HepG2 (cell line): ENCODE results near the gene EPB41L2. TPM values are rescaled to one million over a fixed set of nuclear protein-coding genes. Genes with fewer than 3 reads are reported as not detected.

Experiments
- ATAC-seq: fragments of 200-7000 bp; cut with Tn5 transposase; 3 replicates; pipeline ENCODE4 v1.9.1; 2020; ENCODE audit warnings: mild to moderate bottlenecking, moderate library complexity
- BruUV-seq: library from RNA; stranded (reverse); fragments of 400-500 nt; replicated peaks from 2 replicates; lab custom pipeline; 2021; lab: Mats Ljungman, UMichigan
- CTCF ChIA-PET: fragments of 300-600 bp; formaldehyde crosslinking; extraction: SDS; loops from one replicate; lab custom pipeline; 2021; ENCODE audit warnings: low total read pairs, inconsistent platforms, low intra/inter-chr PET ratio; lab: Yijun Ruan, JAX
- POLR2A ChIA-PET: fragments of 350-600 bp; sonication (Branson Sonifier 250); formaldehyde crosslinking; loops from one replicate; lab custom pipeline; 2020; ENCODE audit warnings: antibody characterized with exemption, inconsistent platforms; lab: Yijun Ruan, JAX
- DNase-seq: peaks from one replicate; pipeline ENCODE4 v3.0.0-alpha.2; 2015; ENCODE audit warnings: low spot score
- FAIRE-seq: peaks from 3 replicates; lab custom pipeline; 2011; peaks lifted over from hg19 to GRCh38; lab: Jason Lieb, UNC
- H2AFZ ChIP-seq: one replicate; pipeline ENCODE4 v1.6.1; 2011; ENCODE audit warnings: low read length, inconsistent platforms
- H3K27ac ChIP-seq: fragments of 300-600 bp; 3 replicates; pipeline ENCODE4 v1.8.0; 2011; ENCODE audit warnings: mixed run types, mild to moderate bottlenecking, mixed read lengths, low read length, inconsistent platforms; ENCODE audit not compliant: insufficient read depth; ENCODE audit errors: extremely low read length
- H3K27me3 ChIP-seq, 2 experiments: fragments of 200-600 bp in 1 of 2; 2 replicates in 1 of 2; 3 replicates in 1 of 2; pipeline versions ENCODE4 v1.6.0 to v1.8.0; 2011; ENCODE audit warnings: low read length in 2 of 2, mild to moderate bottlenecking in 2 of 2, moderate library complexity in 2 of 2, inconsistent platforms in 1 of 2; ENCODE audit not compliant: insufficient read depth in 2 of 2, control insufficient read depth in 1 of 2
- H3K36me3 ChIP-seq, 2 experiments: fragments of 200-600 bp in 1 of 2; replicated peaks in 1 of 2; 2 replicates in 1 of 2; 3 replicates in 1 of 2; pipeline versions ENCODE4 v1.5.1 to v1.8.0; 2011; ENCODE audit warnings: low read length in 2 of 2, inconsistent platforms in 1 of 2; ENCODE audit not compliant: insufficient read depth in 2 of 2, control insufficient read depth in 1 of 2
- H3K4me1 ChIP-seq: 2 replicates; pipeline ENCODE4 v1.5.1; 2012; ENCODE audit warnings: low read length, inconsistent platforms; ENCODE audit not compliant: insufficient read depth
- H3K4me2 ChIP-seq: 2 replicates; pipeline ENCODE4 v1.6.0; 2011; ENCODE audit warnings: low read depth, low read length, inconsistent platforms
- H3K4me3 ChIP-seq, 3 experiments: fragments of 200-600 bp in 1 of 3; sonication (generic), shearing (Covaris generic) in 1 of 3; replicated peaks in 1 of 3; 2 replicates each; pipeline ENCODE4 v1.5.1; 2011 to 2016; ENCODE audit warnings: low read length in 3 of 3, inconsistent platforms in 2 of 3, low read depth in 2 of 3, mild to moderate bottlenecking in 2 of 3, control low read depth in 1 of 3, mixed read lengths in 1 of 3; ENCODE audit not compliant: insufficient read depth in 1 of 3
- H3K79me2 ChIP-seq: one replicate; pipeline ENCODE4 v1.6.1; 2011; ENCODE audit warnings: low read length, inconsistent platforms; ENCODE audit not compliant: insufficient read depth
- H3K9ac ChIP-seq: 2 replicates; pipeline ENCODE4 v1.6.0; 2011; ENCODE audit warnings: mild to moderate bottlenecking, low read depth, low read length, inconsistent platforms; ENCODE audit not compliant: insufficient read depth
- H3K9me3 ChIP-seq: 2 replicates; pipeline ENCODE4 v1.5.1; 2012; ENCODE audit warnings: mild to moderate bottlenecking, low read length
- H4K20me1 ChIP-seq: 2 replicates; pipeline ENCODE4 v1.6.0; 2011; ENCODE audit warnings: inconsistent platforms, mild to moderate bottlenecking, low read length, moderate library complexity; ENCODE audit not compliant: insufficient read depth
- AKAP8 ChIP-seq: sonication (generic); formaldehyde crosslinking; IDR thresholded peaks from 2 replicates; pipeline ENCODE4 v1.5.1; 2020; ENCODE audit warnings: mild to moderate bottlenecking, missing genetic modification reagents
- FOSL2 ChIP-seq: sonication (generic); formaldehyde crosslinking; IDR thresholded peaks from 2 replicates; pipeline ENCODE4 v1.4.0; 2020; ENCODE audit warnings: missing genetic modification reagents
- RAD21 ChIP-seq: fragments of 450-650 bp; formaldehyde crosslinking; IDR thresholded peaks from 2 replicates; pipeline ENCODE4 v1.5.0; 2020; ENCODE audit warnings: mild to moderate bottlenecking
- RFXANK ChIP-seq: IDR thresholded peaks from 2 replicates; pipeline ENCODE4 v1.6.1; 2016
- ZFP41 ChIP-seq: sonication (generic); formaldehyde crosslinking; IDR thresholded peaks from 2 replicates; pipeline ENCODE4 v1.4.0; 2020; ENCODE audit warnings: mild to moderate bottlenecking, missing genetic modification reagents, borderline replicate concordance
- ZNF589 ChIP-seq: sonication (generic); formaldehyde crosslinking; conservative IDR thresholded peaks from 2 replicates; pipeline ENCODE4 v1.8.0; 2022; ENCODE audit warnings: mild to moderate bottlenecking, moderate library complexity, missing genetic modification reagents
- WGBS: methylation state at CpG from one replicate; pipeline ENCODE4 v1.1.6; 2017; ENCODE audit warnings: low lambda C conversion rate; 5-methylcytosine and 5-hydroxymethylcytosine counted together
- in situ Hi-C: cut with HindIII; loops from 2 replicates; pipeline ENCODE4 v1.10.0; 2017; ENCODE audit warnings: low pct_unique_long_range_greater_than_20kb; ENCODE audit not compliant: extremely low pct_ligation_motif_present
- intact Hi-C: fragments of 100-400 bp; cut with micrococcal nuclease; formaldehyde crosslinking; loops from one replicate; pipeline ENCODE4 v1.10.0; 2022; ENCODE audit not compliant: unreplicated experiment
- polyA plus RNA-seq, 8 experiments: library from polyadenylated mRNA; depleted of rRNA in 3 of 8; stranded (reverse) in 7 of 8; unstranded in 1 of 8; fragments of >200 nt; fragmentation: Illumina TruSeq in 4 of 8; extraction: Trizol in 4 of 8; gene quantifications; 2 replicates each; pipeline versions ENCODE4 v1.2.1 to v1.2.3, GENCODE V29; 2011 to 2016; ENCODE audit warnings: low read depth in 4 of 8, missing spikeins in 1 of 8, mixed read lengths in 1 of 8; ENCODE audit not compliant: insufficient read depth in 1 of 8
- total RNA-seq, 5 experiments: library from RNA; depleted of rRNA; stranded (reverse); fragments of >200 nt; fragmentation: Illumina TruSeq; extraction: Trizol; gene quantifications; 2 replicates each; pipeline ENCODE4 v1.2.3, GENCODE V29; 2016; ENCODE audit warnings: low read depth in 1 of 5
- TF ChIP-seq, protein P1 (sequence below): sonication (generic); formaldehyde crosslinking; IDR thresholded peaks from 2 replicates; pipeline ENCODE4 v1.5.0; 2020; ENCODE audit warnings: missing genetic modification reagents
- TF ChIP-seq, protein P2 (sequence below), 2 experiments: sonication (generic) in 1 of 2; formaldehyde crosslinking in 1 of 2; IDR thresholded peaks; 2 replicates each; pipeline versions ENCODE4 v1.4.0 to v1.6.1; 2016 to 2020; ENCODE audit warnings: borderline replicate concordance in 1 of 2, low read depth in 1 of 2, mild to moderate bottlenecking in 1 of 2, missing genetic modification reagents in 1 of 2
- TF ChIP-seq, protein P3 (sequence below): sonication (generic); formaldehyde crosslinking; conservative IDR thresholded peaks from 2 replicates; pipeline ENCODE4 v1.4.0; 2020; ENCODE audit warnings: mild to moderate bottlenecking, missing genetic modification reagents, moderate library complexity
- TF ChIP-seq, protein P4 (sequence below): sonication (generic); formaldehyde crosslinking; IDR thresholded peaks from 2 replicates; pipeline ENCODE4 v1.4.0; 2020; ENCODE audit warnings: mild to moderate bottlenecking, low read depth, missing genetic modification reagents

EPB41L2 gene
- total and polyA plus RNA-seq, 2 of the 13 experiments (the other 11 are each of a cell fraction or from before 2014, with no cell fraction given), result 41.7 to 56.4 TPM

DNA sequence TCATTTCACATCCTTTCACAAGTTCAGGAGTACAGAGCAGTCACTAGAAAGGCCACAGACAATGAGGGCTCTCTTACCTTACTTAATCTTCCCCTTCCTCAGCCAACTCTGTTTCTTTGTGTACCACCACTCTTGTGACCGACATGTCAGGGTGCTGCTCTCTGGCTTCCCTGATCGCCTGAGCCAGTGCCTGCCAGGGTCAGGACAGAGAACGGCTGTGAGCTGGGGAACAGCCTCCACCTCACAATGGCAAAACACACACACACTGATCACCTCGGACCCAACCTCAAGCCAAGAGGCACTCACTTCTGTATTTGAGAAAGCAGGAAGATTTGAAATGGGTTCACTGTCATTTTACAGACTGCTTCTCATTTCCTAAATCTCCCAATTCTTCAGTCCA, 205.0 kb downstream of the EPB41L2 start (continued):
- TF ChIP-seq, protein P1, sequence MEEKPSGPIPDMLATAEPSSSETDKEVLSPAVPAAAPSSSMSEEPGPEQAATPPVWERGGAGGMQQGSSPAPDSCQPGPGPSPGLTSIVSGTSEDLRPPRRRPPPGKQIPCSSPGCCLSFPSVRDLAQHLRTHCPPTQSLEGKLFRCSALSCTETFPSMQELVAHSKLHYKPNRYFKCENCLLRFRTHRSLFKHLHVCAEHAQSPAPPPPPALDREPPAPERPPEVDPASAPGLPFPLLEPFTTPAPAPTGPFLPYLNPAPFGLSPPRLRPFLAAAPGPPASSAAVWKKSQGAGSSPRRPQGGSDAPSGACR (CRISPR knock-in tag), result no peak
- no peak for TF ChIP-seq RAD21 (CRISPR knock-in tag)
- TF ChIP-seq, all 625 proteins: peak for 12

DNA sequence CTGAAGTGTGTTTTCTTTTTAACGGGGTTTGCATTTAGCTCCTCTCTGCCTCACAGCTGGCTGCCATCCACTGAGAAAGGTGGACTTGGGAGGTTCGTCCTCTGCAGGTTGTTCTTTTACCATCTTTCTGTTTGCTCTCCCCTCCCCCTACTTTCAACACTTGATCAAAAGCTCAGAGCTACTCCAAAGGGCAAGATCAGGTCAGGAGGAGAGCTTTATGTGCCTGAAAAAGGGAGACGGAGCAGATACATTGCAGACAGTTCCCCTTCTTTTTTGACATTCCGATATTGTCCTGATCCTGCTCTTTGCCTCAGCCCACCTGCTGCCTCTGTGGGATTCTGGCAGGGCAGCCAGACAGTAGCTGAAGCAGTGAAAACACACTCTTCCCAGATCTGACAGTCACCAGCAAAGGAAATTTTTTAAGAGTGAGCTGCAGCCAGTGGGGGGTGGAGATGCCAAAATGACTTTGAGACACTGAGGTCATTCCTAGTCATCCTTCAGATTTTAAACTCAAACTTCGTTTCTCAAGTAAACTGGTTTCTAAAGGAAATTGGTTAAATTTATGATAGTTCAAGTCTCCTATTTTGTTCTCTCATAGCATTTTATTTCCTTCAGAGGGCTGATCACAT, 209.4 kb downstream of the EPB41L2 start:
- no peak overlapping the region for H2AFZ ChIP-seq
- no peaks in the 10 kb centered on the region for H3K79me2 ChIP-seq
- peak overlapping the region; percentile 77 for H3K27ac ChIP-seq
- intact Hi-C loops, result no loop called here
- peak overlapping the region in 2 of 3 experiments; percentile 13 to 31; a peak in 3 of 6 replicates for H3K4me3 ChIP-seq
- POLR2A ChIA-PET, result interaction anchor here (0.7 to 3.6 kb wide), 11 partner anchors 9 to 38 kb away, joined by 3 to 35 read pairs (median 5); partner anchors contain the start of gene SMLR1
- BruUV-seq, result no TSS peak
- no peaks in the 10 kb centered on the region for H3K27me3 ChIP-seq
- no peaks in the 10 kb centered on the region; a peak in 1 of 5 replicates for H3K36me3 ChIP-seq
- 5% methylated on average over 5 of the region's 5 CpGs for WGBS
- peaks cover 88% of the 10 kb centered on the region for H3K4me1 ChIP-seq
- ATAC-seq (peak; percentile 78), DNase-seq (peak; percentile 88), FAIRE-seq (peak; percentile 96)
- CTCF ChIA-PET, result no interaction called here
- peaks cover 4% of the 10 kb centered on the region; the same call in 1 of the 2 replicates for H3K9me3 ChIP-seq
- peak overlapping the region; percentile 81 for H3K4me2 ChIP-seq
- H3K9ac ChIP-seq, result peak overlapping the region; percentile 3; the same call in 1 of the 2 replicates
- H4K20me1 ChIP-seq, result no peaks in the 10 kb centered on the region
- in situ Hi-C loops, result no loop called here
- TF ChIP-seq, protein P2, sequence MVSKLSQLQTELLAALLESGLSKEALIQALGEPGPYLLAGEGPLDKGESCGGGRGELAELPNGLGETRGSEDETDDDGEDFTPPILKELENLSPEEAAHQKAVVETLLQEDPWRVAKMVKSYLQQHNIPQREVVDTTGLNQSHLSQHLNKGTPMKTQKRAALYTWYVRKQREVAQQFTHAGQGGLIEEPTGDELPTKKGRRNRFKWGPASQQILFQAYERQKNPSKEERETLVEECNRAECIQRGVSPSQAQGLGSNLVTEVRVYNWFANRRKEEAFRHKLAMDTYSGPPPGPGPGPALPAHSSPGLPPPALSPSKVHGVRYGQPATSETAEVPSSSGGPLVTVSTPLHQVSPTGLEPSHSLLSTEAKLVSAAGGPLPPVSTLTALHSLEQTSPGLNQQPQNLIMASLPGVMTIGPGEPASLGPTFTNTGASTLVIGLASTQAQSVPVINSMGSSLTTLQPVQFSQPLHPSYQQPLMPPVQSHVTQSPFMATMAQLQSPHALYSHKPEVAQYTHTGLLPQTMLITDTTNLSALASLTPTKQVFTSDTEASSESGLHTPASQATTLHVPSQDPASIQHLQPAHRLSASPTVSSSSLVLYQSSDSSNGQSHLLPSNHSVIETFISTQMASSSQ (IDR thresholded peaks at IDR 0.05; ENCODE audit: low read depth), result peak; percentile 55; the same call in 1 of the 2 replicates
- TF ChIP-seq, protein P2 (CRISPR knock-in tag; IDR thresholded peaks at IDR 0.05; ENCODE audit: borderline replicate concordance), result peak; percentile 46; the same call in 1 of the 2 replicates
- TF ChIP-seq, protein P3, sequence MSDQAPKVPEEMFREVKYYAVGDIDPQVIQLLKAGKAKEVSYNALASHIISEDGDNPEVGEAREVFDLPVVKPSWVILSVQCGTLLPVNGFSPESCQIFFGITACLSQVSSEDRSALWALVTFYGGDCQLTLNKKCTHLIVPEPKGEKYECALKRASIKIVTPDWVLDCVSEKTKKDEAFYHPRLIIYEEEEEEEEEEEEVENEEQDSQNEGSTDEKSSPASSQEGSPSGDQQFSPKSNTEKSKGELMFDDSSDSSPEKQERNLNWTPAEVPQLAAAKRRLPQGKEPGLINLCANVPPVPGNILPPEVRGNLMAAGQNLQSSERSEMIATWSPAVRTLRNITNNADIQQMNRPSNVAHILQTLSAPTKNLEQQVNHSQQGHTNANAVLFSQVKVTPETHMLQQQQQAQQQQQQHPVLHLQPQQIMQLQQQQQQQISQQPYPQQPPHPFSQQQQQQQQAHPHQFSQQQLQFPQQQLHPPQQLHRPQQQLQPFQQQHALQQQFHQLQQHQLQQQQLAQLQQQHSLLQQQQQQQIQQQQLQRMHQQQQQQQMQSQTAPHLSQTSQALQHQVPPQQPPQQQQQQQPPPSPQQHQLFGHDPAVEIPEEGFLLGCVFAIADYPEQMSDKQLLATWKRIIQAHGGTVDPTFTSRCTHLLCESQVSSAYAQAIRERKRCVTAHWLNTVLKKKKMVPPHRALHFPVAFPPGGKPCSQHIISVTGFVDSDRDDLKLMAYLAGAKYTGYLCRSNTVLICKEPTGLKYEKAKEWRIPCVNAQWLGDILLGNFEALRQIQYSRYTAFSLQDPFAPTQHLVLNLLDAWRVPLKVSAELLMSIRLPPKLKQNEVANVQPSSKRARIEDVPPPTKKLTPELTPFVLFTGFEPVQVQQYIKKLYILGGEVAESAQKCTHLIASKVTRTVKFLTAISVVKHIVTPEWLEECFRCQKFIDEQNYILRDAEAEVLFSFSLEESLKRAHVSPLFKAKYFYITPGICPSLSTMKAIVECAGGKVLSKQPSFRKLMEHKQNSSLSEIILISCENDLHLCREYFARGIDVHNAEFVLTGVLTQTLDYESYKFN (CRISPR knock-in tag), result peak; percentile 98
- no peak for TF ChIP-seq ZFP41 (CRISPR knock-in tag)
- TF ChIP-seq ZNF589 (CRISPR knock-in tag), result no peak
- TF ChIP-seq RFXANK, result no peak
- TF ChIP-seq, protein P4, sequence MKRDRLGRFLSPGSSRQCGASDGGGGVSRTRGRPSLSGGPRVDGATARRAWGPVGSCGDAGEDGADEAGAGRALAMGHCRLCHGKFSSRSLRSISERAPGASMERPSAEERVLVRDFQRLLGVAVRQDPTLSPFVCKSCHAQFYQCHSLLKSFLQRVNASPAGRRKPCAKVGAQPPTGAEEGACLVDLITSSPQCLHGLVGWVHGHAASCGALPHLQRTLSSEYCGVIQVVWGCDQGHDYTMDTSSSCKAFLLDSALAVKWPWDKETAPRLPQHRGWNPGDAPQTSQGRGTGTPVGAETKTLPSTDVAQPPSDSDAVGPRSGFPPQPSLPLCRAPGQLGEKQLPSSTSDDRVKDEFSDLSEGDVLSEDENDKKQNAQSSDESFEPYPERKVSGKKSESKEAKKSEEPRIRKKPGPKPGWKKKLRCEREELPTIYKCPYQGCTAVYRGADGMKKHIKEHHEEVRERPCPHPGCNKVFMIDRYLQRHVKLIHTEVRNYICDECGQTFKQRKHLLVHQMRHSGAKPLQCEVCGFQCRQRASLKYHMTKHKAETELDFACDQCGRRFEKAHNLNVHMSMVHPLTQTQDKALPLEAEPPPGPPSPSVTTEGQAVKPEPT (CRISPR knock-in tag), result no peak
- TF ChIP-seq AKAP8 (CRISPR knock-in tag), result no peak
- peak; percentile 22; the same call in 1 of the 2 replicates for TF ChIP-seq FOSL2 (CRISPR knock-in tag)
